ENCODE results near the gene PAQR4. TPM values are rescaled to one million over a fixed set of nuclear protein-coding genes. Genes with fewer than 3 reads are reported as not detected.

PAQR4 gene
- total and polyA plus RNA-seq, 10 of the 15 experiments (the other 5 are each of a cell fraction or from before 2014, with no cell fraction given): 0.39 to 31.8 (median 13.5) TPM

- TF ChIP-seq REST (IDR thresholded peaks at IDR 0.05; ENCODE audit: low read depth, low read length) (no peak), SIX5 (IDR thresholded peaks at IDR 0.05; ENCODE audit: low read depth, low read length, severe bottlenecking) (no peak), MEF2A (IDR thresholded peaks at IDR 0.05; ENCODE audit: insufficient read depth, low read depth, low read length) (no peak), PML (IDR thresholded peaks at IDR 0.05; ENCODE audit: low read length) (no peak)
- ChIA-PET SMC1A (ENCODE audit: uncharacterized antibody, unreplicated experiment) (interaction anchor here (1.2 to 1.8 kb wide), 3 partner anchors 13 to 54 kb away, joined by 4 to 9 read pairs (median 4); partner anchors contain the start of gene PKMYT1), POLR2A (interaction anchor here (1.2 kb wide), 1 partner anchor 15 kb away, joined by 7 read pairs; the partner anchor contains the start of gene FLYWCH1), RAD21 (ENCODE audit: unreplicated experiment) (interaction anchor here (0.7 to 1.5 kb wide), 6 partner anchors 16 to 58 kb away, joined by 3 to 4 read pairs (median 3); no protein-coding TSS in a partner anchor), CTCF (interaction anchor here (0.9 to 2.2 kb wide), 22 partner anchors 9 to 87 kb away, joined by 3 to 27 read pairs (median 10); partner anchors contain the start of genes FLYWCH1, FLYWCH2 and KREMEN2)
- H3K9ac ChIP-seq (ENCODE audit: control insufficient read depth, insufficient read depth, low read length): no peak overlapping the region
- no TSS peak for BruUV-seq (replicated peaks)
- no peak overlapping the region for H2AFZ ChIP-seq (ENCODE audit: control insufficient read depth, low read depth, low read length)
- ATAC-seq (no peak), FAIRE-seq (no peak), DNase-seq (ENCODE audit: low read depth, low spot score) (no peak)
- H3K27me3 ChIP-seq (replicated peaks in 1 of 2; ENCODE audit: control insufficient read depth in 2 of 2, insufficient read depth in 2 of 2, low read length in 1 of 2): no peaks in the 10 kb centered on the region
- H3K9me3 ChIP-seq (replicated peaks; ENCODE audit: control insufficient read depth, insufficient read depth, low read length): no peaks in the 10 kb centered on the region
- intact Hi-C loops (cut with micrococcal nuclease; ENCODE audit: unreplicated experiment): loop anchor here (5.0 kb wide), 1 partner anchor 56 kb away; the partner anchor contains the start of gene PKMYT1
- H3K36me3 ChIP-seq (ENCODE audit: control insufficient read depth in 2 of 2, insufficient read depth in 2 of 2, low read length in 1 of 2): peaks cover 0 to 10% of the 10 kb centered on the region in 2 experiments; a peak in 2 of 4 replicates
- H4K20me1 ChIP-seq (ENCODE audit: control insufficient read depth, insufficient read depth): no peaks in the 10 kb centered on the region
- WGBS (ENCODE audit: insufficient coverage, insufficient replicate concordance, low lambda C conversion rate, missing lambda C conversion rate): 82% methylated on average over 9 of the region's 9 CpGs
- H3K4me2 ChIP-seq (ENCODE audit: control insufficient read depth, insufficient read depth): no peak overlapping the region
- H3K27ac ChIP-seq (ENCODE audit: control insufficient read depth, insufficient read depth): no peak overlapping the region
- in situ Hi-C loops (cut with MboI): no loop called here
- no peak overlapping the region for H3K4me3 ChIP-seq
- no peaks in the 10 kb centered on the region for H3K4me1 ChIP-seq (ENCODE audit: control insufficient read depth, insufficient read depth, low read length)
- no peaks in the 10 kb centered on the region for H3K79me2 ChIP-seq (ENCODE audit: control insufficient read depth, insufficient read depth, low read length)
Observed at GRCh38 chr16:2925951-2926649, 43.0 kb upstream of the PAQR4 start.
